ENCODE measurements around the gene GRIA4. TPM values are rescaled to one million over a fixed set of nuclear protein-coding genes. Genes with fewer than 3 reads are reported as not detected.

The GRIA4 gene
- total RNA-seq, 3 donors from 2014 or later (not counting 1 experiment from before 2014, with no cell fraction given), result not detected

DNA sequence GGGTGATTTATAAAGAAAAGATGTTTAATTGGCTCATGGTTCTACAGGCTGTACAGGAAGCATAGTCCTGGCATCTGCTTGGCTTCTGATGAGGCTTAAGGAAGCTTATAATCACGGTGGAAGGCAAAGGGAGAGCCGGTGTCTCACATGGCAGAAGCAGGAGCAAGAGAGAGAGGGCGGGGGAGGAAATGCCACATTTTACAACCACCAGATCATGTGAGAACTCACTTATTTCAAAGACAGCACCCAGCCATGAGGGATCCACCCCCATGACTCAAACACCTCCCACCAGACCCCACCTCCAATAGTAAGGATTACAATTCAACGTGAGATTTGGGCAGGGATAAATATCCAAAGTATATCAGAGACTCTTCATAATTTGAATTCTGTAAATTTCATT lies 211.5 kb downstream of the GRIA4 start:
- H3K4me3 ChIP-seq (ENCODE audit: low read length), result no peak overlapping the region
- H3K4me1 Mint-ChIP-seq, result no peaks in the 10 kb centered on the region
- no peaks in the 10 kb centered on the region for H3K36me3 ChIP-seq (ENCODE audit: control insufficient read depth, insufficient read depth, low read length)
- TF ChIP-seq, protein P1, sequence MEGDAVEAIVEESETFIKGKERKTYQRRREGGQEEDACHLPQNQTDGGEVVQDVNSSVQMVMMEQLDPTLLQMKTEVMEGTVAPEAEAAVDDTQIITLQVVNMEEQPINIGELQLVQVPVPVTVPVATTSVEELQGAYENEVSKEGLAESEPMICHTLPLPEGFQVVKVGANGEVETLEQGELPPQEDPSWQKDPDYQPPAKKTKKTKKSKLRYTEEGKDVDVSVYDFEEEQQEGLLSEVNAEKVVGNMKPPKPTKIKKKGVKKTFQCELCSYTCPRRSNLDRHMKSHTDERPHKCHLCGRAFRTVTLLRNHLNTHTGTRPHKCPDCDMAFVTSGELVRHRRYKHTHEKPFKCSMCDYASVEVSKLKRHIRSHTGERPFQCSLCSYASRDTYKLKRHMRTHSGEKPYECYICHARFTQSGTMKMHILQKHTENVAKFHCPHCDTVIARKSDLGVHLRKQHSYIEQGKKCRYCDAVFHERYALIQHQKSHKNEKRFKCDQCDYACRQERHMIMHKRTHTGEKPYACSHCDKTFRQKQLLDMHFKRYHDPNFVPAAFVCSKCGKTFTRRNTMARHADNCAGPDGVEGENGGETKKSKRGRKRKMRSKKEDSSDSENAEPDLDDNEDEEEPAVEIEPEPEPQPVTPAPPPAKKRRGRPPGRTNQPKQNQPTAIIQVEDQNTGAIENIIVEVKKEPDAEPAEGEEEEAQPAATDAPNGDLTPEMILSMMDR (IDR thresholded peaks at IDR 0.05), result no peak
- WGBS (ENCODE audit: insufficient coverage), result 80% methylated on average over 4 of the region's 4 CpGs
- H3K36me3 Mint-ChIP-seq, result no peaks in the 10 kb centered on the region
- no peak overlapping the region for H3K4me3 Mint-ChIP-seq
- H3K9me3 Mint-ChIP-seq, result peaks cover 0 to 5% of the 10 kb centered on the region in 2 donors
- no peak for ATAC-seq
- no peaks in the 10 kb centered on the region for H3K4me1 ChIP-seq (ENCODE audit: control insufficient read depth, insufficient read depth, low read length)
- no peak for DNase-seq
- no peaks in the 10 kb centered on the region for H3K27me3 Mint-ChIP-seq (ENCODE audit: low read depth in 2 of 2)
- H3K27ac ChIP-seq (ENCODE audit: low read length), result no peak overlapping the region
- H3K9me3 ChIP-seq (ENCODE audit: control insufficient read depth, insufficient read depth, low read length), result no peaks in the 10 kb centered on the region
- intact Hi-C loops (cut with micrococcal nuclease), result no loop called here
- H3K27ac Mint-ChIP-seq, result no peak overlapping the region
- no peaks in the 10 kb centered on the region for H3K27me3 ChIP-seq (ENCODE audit: control insufficient read depth, insufficient read depth, low read length)

- intact Hi-C loops (cut with micrococcal nuclease), result no loop called here
- H3K36me3 Mint-ChIP-seq, result no peaks in the 10 kb centered on the region
- H3K9me3 ChIP-seq (ENCODE audit: control insufficient read depth, insufficient read depth, low read length), result no peaks in the 10 kb centered on the region
These were observed 211.9 kb downstream of the GRIA4 start for GRCh38 chr11:105821781-105822180.

GRCh38 chr11:105823495-105824033 lies 213.7 kb downstream of the GRIA4 start:
- intact Hi-C loops (cut with micrococcal nuclease), result no loop called here
- no peaks in the 10 kb centered on the region for H3K27me3 ChIP-seq (ENCODE audit: control insufficient read depth, insufficient read depth, low read length)
- peaks cover 0 to 2% of the 10 kb centered on the region in 2 donors for H3K9me3 Mint-ChIP-seq
- DNase-seq (no peak), ATAC-seq (no peak)
- H3K4me1 Mint-ChIP-seq, result no peaks in the 10 kb centered on the region
- no peak overlapping the region for H3K4me3 ChIP-seq (ENCODE audit: low read length)
- WGBS (ENCODE audit: insufficient coverage), result no CpG with 5 or more reads among the region's 2 CpGs
- no peaks in the 10 kb centered on the region for H3K27me3 Mint-ChIP-seq (ENCODE audit: low read depth in 2 of 2)
- no peaks in the 10 kb centered on the region for H3K36me3 Mint-ChIP-seq
- H3K27ac Mint-ChIP-seq, result no peak overlapping the region
- H3K36me3 ChIP-seq (ENCODE audit: control insufficient read depth, insufficient read depth, low read length), result no peaks in the 10 kb centered on the region
- no peak overlapping the region for H3K4me3 Mint-ChIP-seq
- no peaks in the 10 kb centered on the region for H3K4me1 ChIP-seq (ENCODE audit: control insufficient read depth, insufficient read depth, low read length)
- H3K27ac ChIP-seq (ENCODE audit: low read length), result no peak overlapping the region
- TF ChIP-seq, protein P1 (IDR thresholded peaks at IDR 0.05), result no peak
- no peaks in the 10 kb centered on the region for H3K9me3 ChIP-seq (ENCODE audit: control insufficient read depth, insufficient read depth, low read length)

More at GRCh38 chr11:105821781-105822180, 211.9 kb downstream of the GRIA4 start:
- Histone ChIP-seq H3K27ac (ENCODE audit: low read length) (no peak overlapping the region), H3K4me1 (ENCODE audit: control insufficient read depth, insufficient read depth, low read length) (no peaks in the 10 kb centered on the region), H3K4me3 (ENCODE audit: low read length) (no peak overlapping the region), H3K27me3 (ENCODE audit: control insufficient read depth, insufficient read depth, low read length) (no peaks in the 10 kb centered on the region), H3K36me3 (ENCODE audit: control insufficient read depth, insufficient read depth, low read length) (no peaks in the 10 kb centered on the region)
- DNase-seq (no peak), ATAC-seq (no peak)
- TF ChIP-seq, protein P1 (IDR thresholded peaks at IDR 0.05), result no peak
- no peak overlapping the region for H3K4me3 Mint-ChIP-seq
- peaks cover 0 to 4% of the 10 kb centered on the region in 2 donors for H3K9me3 Mint-ChIP-seq
- WGBS (ENCODE audit: insufficient coverage), result 83% methylated on average over 8 of the region's 8 CpGs
- no peak overlapping the region for H3K27ac Mint-ChIP-seq
- H3K4me1 Mint-ChIP-seq, result no peaks in the 10 kb centered on the region
- H3K27me3 Mint-ChIP-seq (ENCODE audit: low read depth in 2 of 2), result no peaks in the 10 kb centered on the region

DNA sequence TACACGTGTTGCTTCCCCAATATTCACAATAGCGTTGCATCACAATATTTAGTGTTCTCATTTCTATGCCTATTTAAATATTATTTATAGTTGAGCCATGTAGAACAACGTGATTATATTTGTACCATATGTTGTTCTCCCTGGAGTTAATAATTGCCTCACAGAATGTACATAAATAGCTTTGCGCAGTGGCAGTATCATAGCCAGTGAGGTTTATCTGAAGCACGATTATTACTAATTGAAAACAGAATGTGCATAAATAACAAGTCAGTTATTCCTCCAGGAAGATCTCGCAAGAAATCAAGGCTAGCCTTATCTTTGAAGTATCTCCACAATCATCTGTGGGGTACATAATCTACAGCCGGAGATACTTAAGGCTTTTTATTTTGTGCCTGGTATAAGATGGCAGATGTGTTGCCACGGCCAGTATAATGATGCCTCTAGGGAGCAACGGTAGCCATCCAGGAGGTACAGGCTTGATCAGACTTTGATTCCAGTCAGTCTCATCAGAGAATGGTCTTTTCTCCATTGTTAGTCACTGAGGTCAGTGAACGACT lies 214.7 kb downstream of the GRIA4 start:
- DNase-seq (no peak), ATAC-seq (no peak)
- Histone ChIP-seq H3K27ac (ENCODE audit: low read length) (no peak overlapping the region), H3K9me3 (ENCODE audit: control insufficient read depth, insufficient read depth, low read length) (no peaks in the 10 kb centered on the region), H3K27me3 (ENCODE audit: control insufficient read depth, insufficient read depth, low read length) (no peaks in the 10 kb centered on the region), H3K36me3 (ENCODE audit: control insufficient read depth, insufficient read depth, low read length) (no peaks in the 10 kb centered on the region), H3K4me3 (ENCODE audit: low read length) (no peak overlapping the region), H3K4me1 (ENCODE audit: control insufficient read depth, insufficient read depth, low read length) (no peaks in the 10 kb centered on the region)
- intact Hi-C loops (cut with micrococcal nuclease), result no loop called here
- Mint-ChIP-seq H3K27me3 (ENCODE audit: low read depth in 2 of 2) (no peaks in the 10 kb centered on the region), H3K9me3 (peaks cover 0 to 3% of the 10 kb centered on the region in 2 donors), H3K27ac (no peak overlapping the region), H3K4me1 (no peaks in the 10 kb centered on the region), H3K36me3 (no peaks in the 10 kb centered on the region), H3K4me3 (no peak overlapping the region)
- 89% methylated on average over 9 of the region's 10 CpGs for WGBS (ENCODE audit: insufficient coverage)
- TF ChIP-seq, protein P1 (IDR thresholded peaks at IDR 0.05), result no peak
